HCT116 (cell line): ENCODE data around the gene CHN1. TPM values are rescaled to one million over a fixed set of nuclear protein-coding genes. Genes with fewer than 3 reads are reported as not detected.

Experiments used
- ATAC-seq: fragments of 200-7000 bp; cut with Tn5 transposase; 2 replicates; pipeline ENCODE4 v1.9.1; 2020; ENCODE audit warnings: mild to moderate bottlenecking, moderate library complexity
- BruUV-seq: library from RNA; stranded (reverse); fragments of 400-500 nt; replicated peaks from 2 replicates; lab custom pipeline; 2021; lab: Mats Ljungman, UMichigan
- CTCF ChIA-PET: fragments of 300-600 bp; sonication (Branson Sonifier 250); formaldehyde crosslinking; loops from one replicate; lab custom pipeline; 2021; ENCODE audit warnings: antibody characterized with exemption; lab: Charles Lee
- POLR2A ChIA-PET: fragments of 300-600, 350-600 bp; sonication (Branson Sonifier 250); formaldehyde crosslinking; loops from one replicate; lab custom pipeline; 2021; ENCODE audit warnings: antibody characterized with exemption; lab: Charles Lee
- RAD21 ChIA-PET, 2 experiments: fragments of 300-600 bp; sonication (Branson Sonifier 250); formaldehyde crosslinking; loops; one replicate each; lab custom pipeline; 2023; ENCODE audit warnings: low total read pairs in 2 of 2; ENCODE audit not compliant: uncharacterized antibody in 2 of 2, unreplicated experiment in 2 of 2, low non-redundant PET in 1 of 2; lab: Charles Lee
- DNase-seq: peaks from one replicate; pipeline ENCODE4 v3.0.0-alpha.2; 2010; ENCODE audit warnings: low read depth, low spot score
- H2AFZ ChIP-seq: fragments of 200-600 bp; shearing (Covaris generic), sonication (generic); 2 replicates; pipeline ENCODE4 v1.6.1; 2017; ENCODE audit warnings: low read depth, mixed run types, mixed read lengths, antibody characterized with exemption, low read length; ENCODE audit not compliant: poor library complexity, severe bottlenecking
- H3K27ac ChIP-seq: 2 replicates; pipeline ENCODE4 v1.5.1; 2012; ENCODE audit warnings: low read depth, low read length
- H3K27me3 ChIP-seq: fragments of 200-600 bp; sonication (generic); 2 replicates; pipeline ENCODE4 v1.6.1; 2016; ENCODE audit warnings: mixed run types, low read length, mixed read lengths; ENCODE audit not compliant: insufficient read depth
- H3K36me3 ChIP-seq, 2 experiments: fragments of 200-500 bp in 1 of 2; fragments of 200-600 bp in 1 of 2; sonication (Bioruptor generic) in 1 of 2; sonication (generic) in 1 of 2; 2 replicates each; pipeline versions ENCODE4 v1.5.1 to v1.6.1; 2014 to 2016; ENCODE audit warnings: low read length in 2 of 2, inconsistent platforms in 1 of 2, mixed read lengths in 1 of 2, mixed run types in 1 of 2; ENCODE audit not compliant: insufficient read depth in 2 of 2, control insufficient read depth in 1 of 2
- H3K4me1 ChIP-seq, 2 experiments: fragments of 200-600 bp in 1 of 2; sonication (generic) in 1 of 2; 2 replicates each; pipeline versions ENCODE4 v1.5.1 to v1.6.1; 2012 to 2017; ENCODE audit warnings: low read length in 2 of 2, inconsistent platforms in 1 of 2, mild to moderate bottlenecking in 1 of 2, mixed read lengths in 1 of 2, mixed run types in 1 of 2, moderate library complexity in 1 of 2; ENCODE audit not compliant: insufficient read depth in 2 of 2, control insufficient read depth in 1 of 2
- H3K4me2 ChIP-seq: fragments of 200-600 bp; sonication (generic); 2 replicates; pipeline ENCODE4 v1.6.1; 2017; ENCODE audit warnings: mixed run types, low read length, mixed read lengths
- H3K4me3 ChIP-seq, 2 experiments: fragments of 200-600 bp in 1 of 2; sonication (generic) in 1 of 2; replicated peaks in 1 of 2; 2 replicates each; pipeline ENCODE4 v1.5.1; 2011 to 2016; ENCODE audit warnings: low read length in 2 of 2, control low read depth in 1 of 2, low read depth in 1 of 2, mild to moderate bottlenecking in 1 of 2, mixed read lengths in 1 of 2, mixed run types in 1 of 2
- H3K79me2 ChIP-seq: fragments of 200-600 bp; sonication (generic); 2 replicates; pipeline ENCODE4 v1.6.1; 2017; ENCODE audit warnings: mild to moderate bottlenecking, mixed run types, low read length, moderate library complexity, mixed read lengths; ENCODE audit not compliant: insufficient read depth
- H3K9ac ChIP-seq: fragments of 200-600 bp; sonication (generic); 2 replicates; pipeline ENCODE4 v1.6.1; 2016; ENCODE audit warnings: low read length, mixed read lengths
- H3K9me2 ChIP-seq: fragments of 200-600 bp; sonication (generic), shearing (Covaris generic); 2 replicates; pipeline ENCODE4 v1.6.1; 2017; ENCODE audit warnings: mixed run types, mild to moderate bottlenecking, moderate library complexity; ENCODE audit not compliant: insufficient read depth
- H3K9me3 ChIP-seq, 2 experiments: fragments of 200-500 bp in 1 of 2; fragments of 200-600 bp in 1 of 2; sonication (Bioruptor generic) in 1 of 2; sonication (generic) in 1 of 2; 2 replicates each; pipeline ENCODE4 v1.6.1; 2014 to 2017; ENCODE audit warnings: low read length in 2 of 2, mixed read lengths in 2 of 2, inconsistent platforms in 1 of 2, low read depth in 1 of 2, mild to moderate bottlenecking in 1 of 2, mixed run types in 1 of 2, moderate library complexity in 1 of 2; ENCODE audit not compliant: control insufficient read depth in 1 of 2, insufficient read depth in 1 of 2
- H4K20me1 ChIP-seq: fragments of 200-600 bp; sonication (generic), shearing (Covaris generic); 2 replicates; pipeline ENCODE4 v1.6.1; 2017; ENCODE audit warnings: mixed run types, mild to moderate bottlenecking, moderate library complexity; ENCODE audit not compliant: insufficient read depth
- CBX3 ChIP-seq: IDR thresholded peaks from 2 replicates; pipeline ENCODE4 v1.6.1; 2012; ENCODE audit warnings: low read depth
- EGR1 ChIP-seq: IDR thresholded peaks from 2 replicates; pipeline ENCODE4 v1.6.1; 2012; ENCODE audit warnings: low read depth
- ELF1 ChIP-seq: IDR thresholded peaks from 2 replicates; pipeline ENCODE4 v1.6.1; 2012; ENCODE audit warnings: low read depth, borderline replicate concordance
- EZH2 ChIP-seq: fragments of 200-600 bp; sonication (generic); IDR thresholded peaks from 2 replicates; pipeline ENCODE4 v1.6.1; 2017; ENCODE audit warnings: antibody characterized with exemption, mixed run types
- FOSL1 ChIP-seq: IDR thresholded peaks from 2 replicates; pipeline ENCODE4 v1.6.1; 2012; ENCODE audit warnings: low read depth
- POLR2A ChIP-seq: IDR thresholded peaks from 2 replicates; pipeline ENCODE4 v1.7.0; 2011; ENCODE audit warnings: borderline replicate concordance; ENCODE audit not compliant: insufficient read depth, insufficient read length; ENCODE audit errors: extremely low read depth
- RAD21 ChIP-seq: IDR thresholded peaks from 2 replicates; pipeline ENCODE4 v1.6.1; 2012; ENCODE audit warnings: low read depth, mild to moderate bottlenecking
- SIN3A ChIP-seq: IDR thresholded peaks from 2 replicates; pipeline ENCODE4 v1.6.1; 2012; ENCODE audit warnings: low read depth
- SRF ChIP-seq: IDR thresholded peaks from 2 replicates; pipeline ENCODE4 v1.6.1; 2012; ENCODE audit warnings: low read depth
- TCF7L2 ChIP-seq: IDR thresholded peaks from 2 replicates; pipeline ENCODE4 v1.7.0; 2011; ENCODE audit warnings: borderline replicate concordance, inconsistent platforms; ENCODE audit not compliant: insufficient read depth, insufficient read length; ENCODE audit errors: extremely low read depth
- YY1 ChIP-seq: IDR thresholded peaks from 2 replicates; pipeline ENCODE4 v1.6.1; 2011; ENCODE audit warnings: low read length, low read depth, moderate library complexity, mild to moderate bottlenecking; ENCODE audit not compliant: insufficient replicate concordance; ENCODE audit errors: extremely low read depth
- ZFX ChIP-seq: fragments of 450-650 bp; IDR thresholded peaks from 2 replicates; pipeline ENCODE4 v1.6.1; 2017
- ZNF274 ChIP-seq: fragments of 200-500 bp; sonication (Bioruptor generic); IDR thresholded peaks from 2 replicates; pipeline ENCODE4 v1.6.1; 2014; ENCODE audit warnings: mild to moderate bottlenecking, low read depth, low read length, inconsistent platforms
- intact Hi-C: fragments of 100-400 bp; cut with micrococcal nuclease; formaldehyde crosslinking; loops from 2 replicates; pipeline ENCODE4 v1.10.0; 2022
- total RNA-seq: library from RNA; stranded (reverse); gene quantifications from one replicate; pipeline ENCODE4 v1.2.1, GENCODE V29; 2021; ENCODE audit not compliant: unreplicated experiment
- TF ChIP-seq, protein P1 (sequence below): IDR thresholded peaks from 2 replicates; pipeline ENCODE4 v1.6.1; 2012
- TF ChIP-seq, protein P2 (sequence below): IDR thresholded peaks from 2 replicates; pipeline ENCODE4 v1.6.1; 2012; ENCODE audit warnings: low read depth
- TF ChIP-seq, protein P3 (sequence below), 3 experiments: fragments of 200-600 bp in 1 of 3; sonication (generic) in 1 of 3; IDR thresholded peaks in 2 of 3; conservative IDR thresholded peaks in 1 of 3; 2 replicates each; pipeline ENCODE4 v1.5.1; 2012 to 2017; ENCODE audit warnings: low read depth in 2 of 3, low read length in 2 of 3, antibody characterized with exemption in 1 of 3, borderline replicate concordance in 1 of 3, control low read depth in 1 of 3, mild to moderate bottlenecking in 1 of 3, mixed read lengths in 1 of 3, mixed run types in 1 of 3, moderate library complexity in 1 of 3; ENCODE audit not compliant: insufficient read depth in 1 of 3

The CHN1 gene
- total RNA-seq, 1 experiment from 2014 or later, result 3.6 TPM

DNA sequence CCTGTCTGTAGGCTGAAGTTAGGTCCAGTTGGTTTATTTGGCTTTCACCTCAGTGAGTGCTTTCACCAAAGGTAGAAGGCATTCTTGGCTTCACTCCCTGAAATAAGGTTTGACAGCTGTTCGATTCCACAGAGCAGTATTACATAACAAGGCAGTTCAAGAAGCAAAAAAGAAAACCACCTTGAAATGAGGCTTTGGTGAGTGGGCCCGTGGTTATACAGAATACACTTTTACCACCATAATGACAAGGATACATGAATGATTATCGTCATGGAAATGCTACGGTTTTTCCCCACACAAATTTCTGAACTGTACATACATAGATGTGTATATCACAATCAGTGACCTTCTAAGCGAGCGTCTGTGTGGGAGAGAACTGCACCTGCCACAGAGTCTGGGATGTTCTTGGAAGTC, 160.9 kb downstream of the CHN1 start:
- intact Hi-C loops, result no loop called here
- peaks cover 4 to 6% of the 10 kb centered on the region in 2 experiments; a peak in 2 of 4 replicates for H3K4me1 ChIP-seq
- no peaks in the 10 kb centered on the region for H4K20me1 ChIP-seq
- H3K9me2 ChIP-seq, result no peaks in the 10 kb centered on the region
- H3K27me3 ChIP-seq, result no peaks in the 10 kb centered on the region
- TF ChIP-seq ZFX, result no peak
- TF ChIP-seq POLR2A, result no peak
- TF ChIP-seq SRF, result no peak
- TF ChIP-seq, protein P1, sequence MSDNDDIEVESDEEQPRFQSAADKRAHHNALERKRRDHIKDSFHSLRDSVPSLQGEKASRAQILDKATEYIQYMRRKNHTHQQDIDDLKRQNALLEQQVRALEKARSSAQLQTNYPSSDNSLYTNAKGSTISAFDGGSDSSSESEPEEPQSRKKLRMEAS, result no peak
- no peak for TF ChIP-seq YY1
- no peak for TF ChIP-seq SIN3A
- TF ChIP-seq EZH2, result no peak
- no peak for TF ChIP-seq RAD21
- TF ChIP-seq ZNF274, result no peak
- no peak for TF ChIP-seq FOSL1
- no peak for TF ChIP-seq TCF7L2
- TF ChIP-seq, protein P2, sequence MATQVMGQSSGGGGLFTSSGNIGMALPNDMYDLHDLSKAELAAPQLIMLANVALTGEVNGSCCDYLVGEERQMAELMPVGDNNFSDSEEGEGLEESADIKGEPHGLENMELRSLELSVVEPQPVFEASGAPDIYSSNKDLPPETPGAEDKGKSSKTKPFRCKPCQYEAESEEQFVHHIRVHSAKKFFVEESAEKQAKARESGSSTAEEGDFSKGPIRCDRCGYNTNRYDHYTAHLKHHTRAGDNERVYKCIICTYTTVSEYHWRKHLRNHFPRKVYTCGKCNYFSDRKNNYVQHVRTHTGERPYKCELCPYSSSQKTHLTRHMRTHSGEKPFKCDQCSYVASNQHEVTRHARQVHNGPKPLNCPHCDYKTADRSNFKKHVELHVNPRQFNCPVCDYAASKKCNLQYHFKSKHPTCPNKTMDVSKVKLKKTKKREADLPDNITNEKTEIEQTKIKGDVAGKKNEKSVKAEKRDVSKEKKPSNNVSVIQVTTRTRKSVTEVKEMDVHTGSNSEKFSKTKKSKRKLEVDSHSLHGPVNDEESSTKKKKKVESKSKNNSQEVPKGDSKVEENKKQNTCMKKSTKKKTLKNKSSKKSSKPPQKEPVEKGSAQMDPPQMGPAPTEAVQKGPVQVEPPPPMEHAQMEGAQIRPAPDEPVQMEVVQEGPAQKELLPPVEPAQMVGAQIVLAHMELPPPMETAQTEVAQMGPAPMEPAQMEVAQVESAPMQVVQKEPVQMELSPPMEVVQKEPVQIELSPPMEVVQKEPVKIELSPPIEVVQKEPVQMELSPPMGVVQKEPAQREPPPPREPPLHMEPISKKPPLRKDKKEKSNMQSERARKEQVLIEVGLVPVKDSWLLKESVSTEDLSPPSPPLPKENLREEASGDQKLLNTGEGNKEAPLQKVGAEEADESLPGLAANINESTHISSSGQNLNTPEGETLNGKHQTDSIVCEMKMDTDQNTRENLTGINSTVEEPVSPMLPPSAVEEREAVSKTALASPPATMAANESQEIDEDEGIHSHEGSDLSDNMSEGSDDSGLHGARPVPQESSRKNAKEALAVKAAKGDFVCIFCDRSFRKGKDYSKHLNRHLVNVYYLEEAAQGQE, result no peak
- no peak for TF ChIP-seq ELF1
- TF ChIP-seq, protein P3, sequence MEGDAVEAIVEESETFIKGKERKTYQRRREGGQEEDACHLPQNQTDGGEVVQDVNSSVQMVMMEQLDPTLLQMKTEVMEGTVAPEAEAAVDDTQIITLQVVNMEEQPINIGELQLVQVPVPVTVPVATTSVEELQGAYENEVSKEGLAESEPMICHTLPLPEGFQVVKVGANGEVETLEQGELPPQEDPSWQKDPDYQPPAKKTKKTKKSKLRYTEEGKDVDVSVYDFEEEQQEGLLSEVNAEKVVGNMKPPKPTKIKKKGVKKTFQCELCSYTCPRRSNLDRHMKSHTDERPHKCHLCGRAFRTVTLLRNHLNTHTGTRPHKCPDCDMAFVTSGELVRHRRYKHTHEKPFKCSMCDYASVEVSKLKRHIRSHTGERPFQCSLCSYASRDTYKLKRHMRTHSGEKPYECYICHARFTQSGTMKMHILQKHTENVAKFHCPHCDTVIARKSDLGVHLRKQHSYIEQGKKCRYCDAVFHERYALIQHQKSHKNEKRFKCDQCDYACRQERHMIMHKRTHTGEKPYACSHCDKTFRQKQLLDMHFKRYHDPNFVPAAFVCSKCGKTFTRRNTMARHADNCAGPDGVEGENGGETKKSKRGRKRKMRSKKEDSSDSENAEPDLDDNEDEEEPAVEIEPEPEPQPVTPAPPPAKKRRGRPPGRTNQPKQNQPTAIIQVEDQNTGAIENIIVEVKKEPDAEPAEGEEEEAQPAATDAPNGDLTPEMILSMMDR (IDR thresholded peaks at IDR 0.05 in 2 of 3, conservative IDR thresholded peaks at IDR 0.05 in 1 of 3; ENCODE audit: borderline replicate concordance in 1 of 3, insufficient read depth in 1 of 3, low read depth in 2 of 3, low read length in 2 of 3), result no peak
- no peak for TF ChIP-seq CBX3
- TF ChIP-seq EGR1, result no peak
- BruUV-seq, result no TSS peak
- no peak for DNase-seq
- no peak overlapping the region for H3K4me3 ChIP-seq
- no peak for ATAC-seq
- H3K4me2 ChIP-seq, result no peak overlapping the region
- H2AFZ ChIP-seq, result no peak overlapping the region
- ChIA-PET RAD21 (no interaction called here), CTCF (interaction anchor here (0.5 kb wide), 1 partner anchor 143 kb away, joined by 3 read pairs; no protein-coding TSS in a partner anchor), POLR2A (no interaction called here)
- no peaks in the 10 kb centered on the region for H3K9me3 ChIP-seq
- H3K79me2 ChIP-seq, result no peaks in the 10 kb centered on the region
- H3K27ac ChIP-seq, result no peak overlapping the region
- H3K36me3 ChIP-seq, result no peaks in the 10 kb centered on the region
- no peak overlapping the region for H3K9ac ChIP-seq
